Measurements from ENCODE around the gene C10orf88.

GRCh38 chr10:122882766-122883165 lies 71.3 kb downstream of the C10orf88 start:
- TF ChIP-seq EP300 (IDR thresholded peaks at IDR 0.05; ENCODE audit: low read depth in 2 of 2, low read length in 2 of 2) (no peak), EP300 (CRISPR knock-in tag; IDR thresholded peaks at IDR 0.05; ENCODE audit: borderline replicate concordance) (no peak), SNAI1 (CRISPR knock-in tag; IDR thresholded peaks at IDR 0.05; ENCODE audit: borderline replicate concordance) (no peak), MEIS2 (CRISPR knock-in tag; IDR thresholded peaks at IDR 0.05) (no peak)

Data from HepG2 (cell line).